GM19193 (cell line): ENCODE results near the gene PIK3R6.

Experiments
- POLR2A ChIP-seq: IDR thresholded peaks from 4 replicates; pipeline ENCODE4 v1.6.1; 2011; ENCODE audit not compliant: insufficient read depth, insufficient read length; ENCODE audit errors: extremely low read depth

PIK3R6 gene

GRCh38 chr17:8867361-8867981 is at the start of gene PIK3R6:
PIK3R6 (minus strand) TSS chr17:8867674; CDS start chr17:8849794, 17,880 bp downstream.
- TF ChIP-seq POLR2A: peak; percentile 78

GRCh38 chr17:8916466-8916865 is 49.0 kb upstream of the PIK3R6 start:
- no peak for TF ChIP-seq POLR2A

GRCh38 chr17:8914554-8914953 is 47.1 kb upstream of the PIK3R6 start:
- no peak for TF ChIP-seq POLR2A

- no peak for TF ChIP-seq POLR2A
These were observed 46.4 kb upstream of the PIK3R6 start for GRCh38 chr17:8913879-8914278.

GRCh38 chr17:8913091-8913490 is 45.6 kb upstream of the PIK3R6 start:
- TF ChIP-seq POLR2A: no peak

GRCh38 chr17:8912084-8912981 is 44.9 kb upstream of the PIK3R6 start:
- TF ChIP-seq POLR2A: no peak

- TF ChIP-seq POLR2A: no peak
These were observed 43.6 kb upstream of the PIK3R6 start for GRCh38 chr17:8910969-8911604.

GRCh38 chr17:8909586-8910270 is 42.3 kb upstream of the PIK3R6 start:
- no peak for TF ChIP-seq POLR2A

GRCh38 chr17:8905331-8905730 is 37.9 kb upstream of the PIK3R6 start:
- no peak for TF ChIP-seq POLR2A

GRCh38 chr17:8904686-8905085 is 37.2 kb upstream of the PIK3R6 start:
- no peak for TF ChIP-seq POLR2A

- TF ChIP-seq POLR2A: no peak
These were observed 36.7 kb upstream of the PIK3R6 start for GRCh38 chr17:8904201-8904600.

GRCh38 chr17:8900626-8901585 is 33.4 kb upstream of the PIK3R6 start:
- no peak for TF ChIP-seq POLR2A

GRCh38 chr17:8900207-8900606 is 32.7 kb upstream of the PIK3R6 start:
- TF ChIP-seq POLR2A: no peak

GRCh38 chr17:8898636-8899035 is 31.2 kb upstream of the PIK3R6 start:
- TF ChIP-seq POLR2A: no peak
